ENCODE results near the gene SRPK2. TPM values are rescaled to one million over a fixed set of nuclear protein-coding genes. Genes with fewer than 3 reads are reported as not detected.

Gene SRPK2
- total RNA-seq, 1 donor from 2014 or later = 26.7 TPM

- H3K4me3 ChIP-seq (ENCODE audit: low read depth, low read length) = no peak overlapping the region
- no peak for DNase-seq (ENCODE audit: low read depth)
- TF ChIP-seq CTCF (conservative IDR thresholded peaks at IDR 0.05; ENCODE audit: low read depth, low read length) = no peak
Measured at GRCh38 chr7:105118612-105119600, 269.8 kb downstream of the SRPK2 start.

- DNase-seq (ENCODE audit: low read depth) = no peak
- H3K4me3 ChIP-seq (ENCODE audit: low read depth, low read length) = no peak overlapping the region
- no peak for TF ChIP-seq CTCF (conservative IDR thresholded peaks at IDR 0.05; ENCODE audit: low read depth, low read length)
Measured at GRCh38 chr7:105112440-105113418, 276.0 kb downstream of the SRPK2 start.

- no peak for DNase-seq (ENCODE audit: low read depth)
- H3K4me3 ChIP-seq (ENCODE audit: low read depth, low read length) = no peak overlapping the region
- no peak for TF ChIP-seq CTCF (conservative IDR thresholded peaks at IDR 0.05; ENCODE audit: low read depth, low read length)
Measured at GRCh38 chr7:105107458-105107857, 281.3 kb downstream of the SRPK2 start.

- DNase-seq (ENCODE audit: low read depth) = no peak
- H3K4me3 ChIP-seq (ENCODE audit: low read depth, low read length) = no peak overlapping the region
- no peak for TF ChIP-seq CTCF (conservative IDR thresholded peaks at IDR 0.05; ENCODE audit: low read depth, low read length)
Measured at GRCh38 chr7:105106473-105106872, 282.2 kb downstream of the SRPK2 start.

GRCh38 chr7:105105579-105105978 lies 283.1 kb downstream of the SRPK2 start:
- TF ChIP-seq CTCF (conservative IDR thresholded peaks at IDR 0.05; ENCODE audit: low read depth, low read length) = no peak
- no peak for DNase-seq (ENCODE audit: low read depth)
- H3K4me3 ChIP-seq (ENCODE audit: low read depth, low read length) = no peak overlapping the region

GRCh38 chr7:105102557-105103352 lies 286.0 kb downstream of the SRPK2 start:
- H3K4me3 ChIP-seq (ENCODE audit: low read depth, low read length) = no peak overlapping the region
- no peak for DNase-seq (ENCODE audit: low read depth)
- no peak for TF ChIP-seq CTCF (conservative IDR thresholded peaks at IDR 0.05; ENCODE audit: low read depth, low read length)

Measured in epithelial cell of proximal tubule (primary cell).